ENCODE data around the gene PDZRN3.

Gene PDZRN3

GRCh38 chr3:73497646-73498406 lies 126.9 kb downstream of the PDZRN3 start:
- no peak for DNase-seq (ENCODE audit: low read depth in 1 of 2, low spot score in 1 of 2)

DNA sequence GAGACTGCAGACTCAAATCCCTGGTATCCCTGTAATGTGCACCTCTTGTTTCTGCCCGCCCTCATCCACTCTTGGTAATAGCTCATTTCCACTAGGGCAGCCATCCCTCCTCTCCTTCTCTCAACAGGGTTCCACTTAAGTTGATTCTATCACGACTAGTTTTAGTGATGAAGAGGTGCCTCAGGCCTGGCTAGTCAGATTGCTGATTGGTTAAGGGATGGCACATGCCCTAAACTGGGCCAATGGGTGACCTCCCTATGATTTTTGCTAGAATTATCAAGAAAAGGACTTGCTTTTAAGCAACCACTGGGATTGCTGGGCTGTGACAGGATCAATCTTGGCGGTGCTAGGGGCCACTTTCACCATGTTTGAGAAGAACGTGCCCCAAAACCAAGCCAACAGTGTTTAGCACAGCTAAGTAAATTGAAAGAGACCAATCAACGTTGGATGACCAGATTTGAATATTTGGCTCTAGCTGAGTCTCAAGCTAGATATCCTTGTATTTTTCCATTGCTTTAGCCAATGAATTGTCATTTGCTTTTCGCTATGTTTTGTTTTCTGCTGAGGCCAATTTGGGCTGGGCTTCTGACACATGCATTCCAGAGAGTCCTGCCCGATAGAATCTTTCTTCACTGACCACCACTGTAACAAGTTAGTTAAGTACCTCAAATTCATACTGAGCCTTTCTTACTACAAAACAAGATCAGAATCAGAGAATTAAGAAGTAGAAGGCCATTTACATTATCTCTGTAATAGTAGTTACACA lies 131.0 kb downstream of the PDZRN3 start:
- no peak for DNase-seq (ENCODE audit: low read depth in 1 of 2, low spot score in 1 of 2)

DNA sequence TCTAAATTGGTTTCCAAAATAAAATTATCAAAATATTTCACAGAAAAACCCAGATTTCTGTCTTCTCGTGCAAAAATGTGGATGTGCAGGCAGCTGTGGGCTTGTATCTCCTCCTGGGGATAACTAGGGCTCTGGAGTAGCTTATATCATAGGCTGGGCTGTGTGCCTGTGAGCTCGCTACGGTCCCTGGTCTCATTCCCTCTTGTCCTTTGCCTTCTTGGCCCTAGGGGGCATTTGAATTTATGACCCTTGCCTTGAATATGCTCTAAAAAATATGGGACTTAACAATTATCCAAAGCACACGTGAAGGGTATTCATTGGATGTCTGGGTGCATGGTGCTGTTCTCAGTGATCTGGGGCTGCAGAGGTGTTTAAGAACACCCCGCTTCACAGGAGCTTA lies 132.6 kb downstream of the PDZRN3 start:
- no peak for DNase-seq (ENCODE audit: low read depth in 1 of 2, low spot score in 1 of 2)

DNA sequence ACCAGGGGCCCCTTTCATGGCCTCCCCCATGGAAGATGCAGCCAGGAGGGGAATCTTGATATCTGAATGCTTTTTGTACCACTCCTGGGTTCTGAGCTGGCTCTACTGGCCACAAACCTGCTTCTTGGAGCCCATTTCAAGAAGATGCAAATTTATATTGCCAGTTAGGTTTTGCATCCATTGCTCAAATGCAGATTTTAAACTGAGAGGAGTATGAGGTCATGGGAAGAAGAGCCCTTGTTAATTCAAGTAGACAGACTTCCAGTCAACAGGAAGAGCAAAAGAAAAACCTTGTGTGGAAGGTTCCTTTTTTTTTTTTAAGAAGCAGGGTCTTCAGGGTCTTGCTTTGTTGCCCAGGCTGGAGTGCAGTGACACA lies 133.5 kb downstream of the PDZRN3 start:
- DNase-seq (ENCODE audit: low read depth in 1 of 2, low spot score in 1 of 2), result no peak

GRCh38 chr3:73490453-73491286 lies 134.1 kb downstream of the PDZRN3 start:
- no peak for DNase-seq (ENCODE audit: low read depth in 1 of 2, low spot score in 1 of 2)

DNA sequence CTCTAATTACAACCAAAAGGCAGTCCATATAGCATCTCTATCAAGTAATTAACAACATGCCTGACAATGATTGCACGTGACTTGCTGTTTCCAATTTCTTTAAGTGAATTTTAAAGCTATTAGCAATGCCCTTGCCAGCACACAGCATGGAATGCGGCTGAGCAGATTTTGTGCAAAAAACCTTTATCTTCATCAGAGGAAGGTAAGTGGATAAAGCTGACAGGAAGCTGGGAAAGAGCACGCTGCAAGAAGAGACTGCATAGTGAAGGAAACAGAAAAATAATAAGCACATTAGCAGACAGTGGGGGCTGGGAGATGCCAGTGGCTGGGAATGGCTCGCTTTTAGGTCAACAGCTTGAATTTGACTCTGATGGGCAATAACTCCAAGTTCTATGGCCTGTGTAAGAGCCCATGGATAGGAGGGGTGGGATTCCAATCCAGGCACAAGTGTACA lies 138.8 kb downstream of the PDZRN3 start:
- no peak for DNase-seq (ENCODE audit: low read depth in 1 of 2, low spot score in 1 of 2)

DNA sequence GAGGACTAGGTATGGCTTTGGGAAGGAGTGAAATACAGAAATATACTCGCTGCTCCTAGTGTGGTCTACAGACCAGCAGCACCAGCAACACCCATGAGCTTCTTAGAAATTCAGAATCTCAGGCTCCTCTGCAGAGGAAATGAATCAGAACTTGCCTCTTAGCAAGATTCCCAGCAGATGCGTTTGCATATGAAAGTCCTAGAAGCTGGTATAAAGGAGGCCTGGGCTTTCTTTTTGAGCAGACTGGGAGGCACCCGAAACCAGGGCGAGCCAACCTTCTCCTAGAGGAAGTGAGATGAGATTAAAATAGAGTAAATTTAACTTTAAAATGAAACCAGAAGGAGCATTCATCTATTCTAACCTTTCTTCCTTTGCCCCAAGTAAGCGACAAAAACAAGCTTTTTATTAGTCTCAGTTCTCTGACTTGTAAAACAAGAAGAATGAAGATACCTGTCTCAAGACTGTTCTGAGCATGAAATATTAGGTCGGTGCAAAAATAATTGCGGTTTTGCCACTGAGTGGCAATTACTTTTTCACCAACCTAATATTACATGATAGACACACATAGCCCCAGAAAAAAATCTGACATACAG lies 140.0 kb downstream of the PDZRN3 start:
- no peak for DNase-seq (ENCODE audit: low read depth in 1 of 2, low spot score in 1 of 2)

DNA sequence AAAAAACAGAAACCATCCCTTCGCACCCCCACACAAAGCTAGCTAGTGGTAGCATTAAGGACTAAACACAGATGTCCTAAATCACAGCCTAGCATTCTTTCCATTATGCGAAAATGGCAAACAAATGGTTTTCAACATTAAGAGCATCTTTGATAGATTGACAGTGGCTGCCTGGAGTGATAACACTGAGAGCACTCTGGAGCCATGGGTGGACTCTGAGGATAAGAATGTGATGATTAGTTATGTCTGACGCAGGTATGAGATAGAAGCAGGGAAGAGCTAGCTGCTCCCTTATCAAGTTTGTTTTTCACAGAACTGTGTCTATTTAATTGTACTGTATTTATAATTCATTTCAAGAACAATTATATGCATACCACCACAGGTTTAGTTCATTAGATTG lies 142.9 kb downstream of the PDZRN3 start:
- DNase-seq (ENCODE audit: low read depth in 1 of 2, low spot score in 1 of 2), result no peak

DNA sequence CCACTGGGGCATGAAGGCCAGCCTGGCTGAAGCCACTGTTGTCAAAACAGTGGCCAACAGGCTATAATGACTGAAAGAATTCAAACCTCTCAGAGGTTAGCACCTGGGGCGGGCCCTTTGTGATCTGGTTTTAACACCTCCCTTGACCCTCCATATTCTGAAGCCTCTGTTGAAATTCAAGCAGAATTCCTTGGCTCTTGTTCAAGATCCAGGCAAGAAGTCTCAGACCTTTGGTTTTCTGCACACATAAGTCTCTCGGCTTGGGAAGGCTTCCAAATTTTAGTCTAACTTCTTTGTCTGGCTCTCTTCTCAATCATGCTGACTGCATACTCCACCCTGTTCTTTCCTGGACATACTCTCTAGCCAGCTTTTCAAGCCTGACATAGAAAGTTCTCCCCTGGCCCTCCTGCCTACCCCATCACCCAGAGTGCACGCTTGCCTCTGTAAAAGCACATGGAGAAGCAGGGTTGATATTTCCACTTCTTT lies 144.5 kb downstream of the PDZRN3 start:
- DNase-seq (ENCODE audit: low read depth in 1 of 2, low spot score in 1 of 2), result no peak

DNA sequence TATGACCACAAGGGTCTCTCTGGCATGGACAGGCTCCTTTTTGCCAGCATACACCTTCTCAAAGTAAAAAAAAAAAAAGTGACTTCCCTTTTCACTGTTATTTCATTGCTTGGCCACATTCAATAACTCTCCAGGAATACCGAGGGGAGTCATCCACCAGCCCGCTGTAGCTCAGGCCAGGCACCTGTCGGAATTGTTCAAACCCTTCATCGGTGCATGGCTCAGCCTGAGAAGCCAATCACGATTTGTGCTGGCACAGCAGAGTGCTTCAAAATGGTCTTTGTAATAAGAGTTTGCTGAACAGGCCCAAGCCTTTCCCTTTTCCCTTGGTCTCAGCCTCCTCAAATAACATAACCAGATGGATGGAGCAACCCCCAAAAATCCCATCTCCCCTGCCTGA lies 145.4 kb downstream of the PDZRN3 start:
- DNase-seq (ENCODE audit: low read depth in 1 of 2, low spot score in 1 of 2), result no peak

DNA sequence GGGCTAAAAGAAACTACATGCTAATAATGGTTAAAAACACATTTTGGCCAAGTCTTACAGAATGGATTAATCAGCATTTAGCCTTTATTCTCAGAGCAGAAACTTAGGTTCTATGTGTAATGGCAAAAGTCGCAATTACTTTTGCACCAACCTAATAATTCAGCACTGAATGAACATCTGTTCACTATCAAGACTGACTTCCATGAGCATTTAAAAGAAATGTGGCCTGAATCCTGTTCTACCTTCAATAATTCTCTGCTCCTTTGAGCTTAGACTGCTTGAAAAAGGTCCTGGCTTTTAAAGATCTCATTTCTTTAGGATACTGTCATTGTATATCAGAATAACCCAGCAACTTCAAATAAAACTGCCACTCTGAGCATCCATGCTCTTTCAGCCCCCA lies 145.9 kb downstream of the PDZRN3 start:
- DNase-seq (ENCODE audit: low read depth in 1 of 2, low spot score in 1 of 2), result no peak

DNA sequence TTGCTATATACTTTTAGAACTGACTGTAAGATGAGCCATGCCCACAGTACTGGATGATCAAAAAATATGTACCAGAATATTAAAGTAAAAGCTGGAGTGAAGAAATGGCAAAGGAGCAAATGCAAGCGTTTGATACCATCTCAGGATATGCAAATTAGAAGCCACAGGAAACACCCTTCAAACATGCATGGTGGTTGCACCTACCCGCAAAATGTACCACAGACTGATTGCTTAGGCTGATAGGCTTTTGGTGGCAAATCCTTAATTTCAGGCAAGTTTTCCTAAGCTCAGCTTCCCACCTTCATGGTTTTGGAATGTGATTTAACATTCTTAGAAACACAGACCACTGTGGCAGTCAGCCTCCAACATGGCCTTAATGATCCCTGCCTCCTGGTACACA lies 149.0 kb downstream of the PDZRN3 start:
- DNase-seq (ENCODE audit: low read depth in 1 of 2, low spot score in 1 of 2), result no peak

GRCh38 chr3:73475175-73475574 lies 149.6 kb downstream of the PDZRN3 start:
- DNase-seq (ENCODE audit: low read depth in 1 of 2, low spot score in 1 of 2), result no peak

- DNase-seq (ENCODE audit: low read depth in 1 of 2, low spot score in 1 of 2), result no peak
Measured at GRCh38 chr3:73474619-73475018, 150.1 kb downstream of the PDZRN3 start.

DNA sequence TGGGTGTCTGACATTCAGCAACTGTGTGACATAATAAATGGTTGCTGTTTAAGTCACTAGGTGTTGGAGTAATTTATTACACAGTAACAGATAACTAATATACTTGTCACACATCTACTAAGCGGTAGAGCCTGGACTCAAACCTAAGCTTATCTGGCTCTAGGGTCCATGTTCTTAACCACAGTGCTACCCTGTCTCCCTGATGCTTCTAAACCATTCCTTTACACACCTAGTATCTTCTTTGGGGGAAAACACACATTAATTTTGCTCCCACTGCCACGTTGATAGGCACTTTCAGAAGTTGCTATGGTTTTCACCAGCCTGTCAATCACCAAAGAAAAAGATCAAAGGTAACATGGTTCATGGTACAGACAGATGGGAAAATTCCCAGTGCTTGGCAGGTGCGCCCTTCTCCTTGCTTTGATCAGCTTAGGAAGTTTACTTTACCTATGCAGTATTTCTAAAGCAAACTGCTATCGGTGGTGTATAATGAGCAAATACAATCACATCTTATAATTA lies 150.8 kb downstream of the PDZRN3 start:
- no peak for DNase-seq (ENCODE audit: low read depth in 1 of 2, low spot score in 1 of 2)

DNA sequence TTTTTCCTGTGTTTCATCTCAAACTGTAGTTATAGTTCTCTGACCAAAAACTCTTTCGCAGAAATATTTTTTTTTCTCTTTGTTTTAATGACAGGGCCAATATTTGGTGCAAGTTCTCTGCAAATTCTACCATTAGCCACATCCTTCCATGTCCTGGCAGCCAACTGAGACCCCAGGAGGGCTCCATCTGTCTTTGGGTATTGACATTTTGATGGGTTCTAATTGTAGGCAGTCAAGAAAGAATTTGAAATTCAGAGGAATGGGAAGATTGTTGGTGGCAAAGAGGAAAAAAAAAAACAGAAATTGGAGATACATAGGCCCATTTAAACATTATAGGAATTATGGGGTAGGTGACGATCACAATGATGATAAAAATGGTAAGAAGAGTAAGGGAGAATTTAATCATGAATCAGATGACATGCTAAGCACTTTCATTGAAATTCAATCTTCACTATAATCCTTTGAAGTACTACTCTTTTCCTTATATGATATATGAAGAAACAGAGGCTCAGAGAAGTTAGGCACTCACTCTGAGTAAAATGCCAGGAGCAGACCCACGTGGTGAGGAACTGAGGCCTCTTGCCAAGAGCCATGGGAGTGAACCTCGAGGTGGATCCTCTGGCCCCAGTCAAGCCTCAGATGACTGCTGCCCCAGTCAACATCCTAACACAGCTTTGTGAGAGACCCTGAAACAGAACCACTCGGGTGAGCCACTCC lies 151.4 kb downstream of the PDZRN3 start:
- DNase-seq (ENCODE audit: low read depth in 1 of 2, low spot score in 1 of 2), result no peak

GRCh38 chr3:73471986-73472787 lies 152.6 kb downstream of the PDZRN3 start:
- no peak for DNase-seq (ENCODE audit: low read depth in 1 of 2, low spot score in 1 of 2)

- DNase-seq (ENCODE audit: low read depth in 1 of 2, low spot score in 1 of 2), result no peak
Measured at GRCh38 chr3:73470860-73471259, 153.9 kb downstream of the PDZRN3 start.

DNA sequence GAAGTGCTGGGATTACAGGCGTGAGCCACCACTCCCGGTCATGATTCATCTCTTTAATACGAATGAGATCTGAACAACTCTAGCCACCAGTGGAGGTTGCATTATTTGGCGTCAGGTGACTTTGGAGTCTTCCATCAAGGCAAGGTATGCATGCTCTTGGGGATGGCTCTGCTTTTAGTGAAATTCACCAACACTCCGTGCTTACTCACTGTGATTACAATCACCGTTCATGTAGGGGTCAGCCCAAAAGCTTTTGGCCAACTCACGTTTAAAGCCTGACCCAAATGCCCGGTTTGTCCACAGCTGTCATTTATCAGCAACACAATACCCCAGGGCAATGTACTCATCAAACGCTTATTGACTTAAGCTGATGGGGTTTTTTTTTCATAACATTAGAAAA lies 155.4 kb downstream of the PDZRN3 start:
- DNase-seq (ENCODE audit: low read depth in 1 of 2, low spot score in 1 of 2), result no peak

DNA sequence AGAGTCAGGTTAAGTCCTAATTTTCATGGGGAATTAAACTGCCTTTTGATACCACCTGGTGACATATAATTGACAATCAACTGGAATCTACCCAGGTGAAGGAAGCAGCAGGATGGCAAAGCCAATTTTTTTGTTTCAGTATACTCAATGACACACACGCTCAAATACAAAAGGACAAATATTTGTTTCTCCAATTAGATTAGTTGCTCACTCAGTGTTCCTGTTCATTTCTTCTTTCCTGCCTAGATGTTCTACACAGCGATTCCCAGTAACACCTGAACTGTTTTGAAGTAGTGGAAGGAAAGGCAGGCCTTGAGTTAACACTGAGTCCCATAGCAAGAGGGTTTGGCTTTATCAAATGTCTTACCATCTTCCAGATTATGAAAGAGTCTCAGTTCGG lies 157.5 kb downstream of the PDZRN3 start:
- no peak for DNase-seq (ENCODE audit: low read depth in 1 of 2, low spot score in 1 of 2)
